Neural cell (in vitro differentiated cells): ENCODE measurements around the gene OARD1. TPM values are rescaled to one million over a fixed set of nuclear protein-coding genes. Genes with fewer than 3 reads are reported as not detected.
"Not testable (repeated sequence)": the region's sequence is repeated elsewhere in the genome, so short reads cannot be mapped to it uniquely, and the experiment has no call there.

Experiments used
- H2AFZ ChIP-seq: fragments of 200-600, 300-800 bp; sonication (generic), shearing (Covaris generic); 2 replicates; pipeline ENCODE4 v1.6.0; 2014; ENCODE audit warnings: low read depth, mild to moderate bottlenecking, antibody characterized with exemption, low read length, moderate library complexity
- H3F3A ChIP-seq: fragments of 200-600 bp; shearing (Covaris generic); 2 replicates; pipeline ENCODE4 v1.6.1; 2016; ENCODE audit warnings: mild to moderate bottlenecking, moderate library complexity, mixed read lengths, antibody characterized with exemption, low read length; ENCODE audit not compliant: insufficient read depth, poor library complexity, severe bottlenecking
- H3K27ac ChIP-seq: fragments of 200-600, 300-800 bp; sonication (generic), shearing (Covaris generic); 2 replicates; pipeline ENCODE4 v1.5.1; 2014; ENCODE audit warnings: mild to moderate bottlenecking, low read length, moderate library complexity
- H3K27me3 ChIP-seq: fragments of 300-800, 200-600 bp; sonication (generic), shearing (Covaris generic); 2 replicates; pipeline ENCODE4 v1.6.0; 2014; ENCODE audit warnings: mild to moderate bottlenecking, low read depth, low read length, moderate library complexity; ENCODE audit not compliant: insufficient read depth
- H3K36me3 ChIP-seq: fragments of 300-800, 200-600 bp; sonication (generic), shearing (Covaris generic); 2 replicates; pipeline ENCODE4 v1.5.1; 2014; ENCODE audit warnings: mild to moderate bottlenecking, antibody characterized with exemption, low read length, moderate library complexity; ENCODE audit not compliant: insufficient read depth
- H3K4me2 ChIP-seq: fragments of 300-800, 200-600 bp; sonication (generic), shearing (Covaris generic); 2 replicates; pipeline ENCODE4 v1.6.0; 2014; ENCODE audit warnings: mild to moderate bottlenecking, low read length
- H3K4me3 ChIP-seq: fragments of 300-800, 200-600 bp; sonication (generic), shearing (Covaris generic); 2 replicates; pipeline ENCODE4 v1.5.1; 2014; ENCODE audit warnings: mild to moderate bottlenecking, low read length, moderate library complexity
- H3K79me2 ChIP-seq: fragments of 200-600 bp; shearing (Covaris generic); replicated peaks from 2 replicates; pipeline ENCODE4 v1.6.0; 2014; ENCODE audit warnings: mild to moderate bottlenecking, low read length, moderate library complexity; ENCODE audit not compliant: insufficient read depth
- H3K9ac ChIP-seq: fragments of 300-800, 200-600 bp; sonication (generic), shearing (Covaris generic); 2 replicates; pipeline ENCODE4 v1.6.1; 2016; ENCODE audit warnings: mild to moderate bottlenecking, low read length, mixed read lengths
- H3K9me2 ChIP-seq: fragments of 200-600 bp; shearing (Covaris generic); 2 replicates; pipeline ENCODE4 v1.6.1; 2016; ENCODE audit warnings: mild to moderate bottlenecking, low read length, mixed read lengths; ENCODE audit not compliant: insufficient read depth
- H3K9me3 ChIP-seq: fragments of 200-600, 300-800 bp; sonication (generic), shearing (Covaris generic); 2 replicates; pipeline ENCODE4 v1.6.1; 2016; ENCODE audit warnings: mild to moderate bottlenecking, mixed run types, low read length, moderate library complexity, mixed read lengths
- H4K20me1 ChIP-seq: fragments of 200-600 bp; shearing (Covaris generic); 2 replicates; pipeline ENCODE4 v1.6.1; 2016; ENCODE audit warnings: mild to moderate bottlenecking, mixed run types; ENCODE audit not compliant: insufficient read depth
- EP300 ChIP-seq: fragments of 450-650 bp; conservative IDR thresholded peaks from 2 replicates; pipeline ENCODE4 v1.6.1; 2014; ENCODE audit warnings: antibody characterized with exemption, mild to moderate bottlenecking, moderate library complexity; ENCODE audit not compliant: poor library complexity, severe bottlenecking
- EZH2 ChIP-seq: fragments of 200-600, 300-800 bp; shearing (Covaris generic), sonication (generic); IDR thresholded peaks from 2 replicates; pipeline ENCODE4 v1.6.1; 2014; ENCODE audit warnings: antibody characterized with exemption, low read length, borderline replicate concordance, mild to moderate bottlenecking; ENCODE audit not compliant: insufficient read depth, poor library complexity, severe bottlenecking
- MXI1 ChIP-seq: fragments of 450-650 bp; conservative IDR thresholded peaks from 2 replicates; pipeline ENCODE4 v1.6.1; 2014; ENCODE audit warnings: antibody characterized with exemption, mild to moderate bottlenecking; ENCODE audit not compliant: poor library complexity, severe bottlenecking
- POLR2AphosphoS5 ChIP-seq: IDR thresholded peaks from 2 replicates; pipeline ENCODE4 v1.6.1; 2012
- RAD21 ChIP-seq: fragments of 450-650 bp; conservative IDR thresholded peaks from 2 replicates; pipeline ENCODE4 v1.6.1; 2014; ENCODE audit warnings: antibody characterized with exemption, mild to moderate bottlenecking, moderate library complexity
- SMC3 ChIP-seq: fragments of 450-650 bp; conservative IDR thresholded peaks from 2 replicates; pipeline ENCODE4 v1.6.1; 2014; ENCODE audit warnings: antibody characterized with exemption, mild to moderate bottlenecking, moderate library complexity; ENCODE audit not compliant: poor library complexity
- TAF1 ChIP-seq: IDR thresholded peaks from 2 replicates; pipeline ENCODE4 v1.6.1; 2012; ENCODE audit warnings: low read depth
- polyA plus RNA-seq: library from polyadenylated mRNA; depleted of rRNA; stranded (reverse); fragments of >200 nt; gene quantifications from 2 replicates; pipeline ENCODE4 v1.2.3, GENCODE V29; 2014
- TF ChIP-seq, protein P1 (sequence below): fragments of 450-650 bp; IDR thresholded peaks from 2 replicates; pipeline ENCODE4 v1.5.1; 2014; ENCODE audit warnings: antibody characterized with exemption, mild to moderate bottlenecking, moderate library complexity; ENCODE audit not compliant: poor library complexity, severe bottlenecking
- TF ChIP-seq, protein P2 (sequence below): IDR thresholded peaks from 2 replicates; pipeline ENCODE4 v1.6.1; 2012; ENCODE audit warnings: borderline replicate concordance

The OARD1 gene
- polyA plus RNA-seq, 1 donor from 2014 or later: 38.7 TPM

GRCh38 chr6:41119508-41119907, 47.4 kb upstream of the OARD1 start:
- TF ChIP-seq, protein P1, sequence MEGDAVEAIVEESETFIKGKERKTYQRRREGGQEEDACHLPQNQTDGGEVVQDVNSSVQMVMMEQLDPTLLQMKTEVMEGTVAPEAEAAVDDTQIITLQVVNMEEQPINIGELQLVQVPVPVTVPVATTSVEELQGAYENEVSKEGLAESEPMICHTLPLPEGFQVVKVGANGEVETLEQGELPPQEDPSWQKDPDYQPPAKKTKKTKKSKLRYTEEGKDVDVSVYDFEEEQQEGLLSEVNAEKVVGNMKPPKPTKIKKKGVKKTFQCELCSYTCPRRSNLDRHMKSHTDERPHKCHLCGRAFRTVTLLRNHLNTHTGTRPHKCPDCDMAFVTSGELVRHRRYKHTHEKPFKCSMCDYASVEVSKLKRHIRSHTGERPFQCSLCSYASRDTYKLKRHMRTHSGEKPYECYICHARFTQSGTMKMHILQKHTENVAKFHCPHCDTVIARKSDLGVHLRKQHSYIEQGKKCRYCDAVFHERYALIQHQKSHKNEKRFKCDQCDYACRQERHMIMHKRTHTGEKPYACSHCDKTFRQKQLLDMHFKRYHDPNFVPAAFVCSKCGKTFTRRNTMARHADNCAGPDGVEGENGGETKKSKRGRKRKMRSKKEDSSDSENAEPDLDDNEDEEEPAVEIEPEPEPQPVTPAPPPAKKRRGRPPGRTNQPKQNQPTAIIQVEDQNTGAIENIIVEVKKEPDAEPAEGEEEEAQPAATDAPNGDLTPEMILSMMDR: no peak
- no peak for TF ChIP-seq MXI1
- TF ChIP-seq EZH2: no peak
- TF ChIP-seq, protein P2, sequence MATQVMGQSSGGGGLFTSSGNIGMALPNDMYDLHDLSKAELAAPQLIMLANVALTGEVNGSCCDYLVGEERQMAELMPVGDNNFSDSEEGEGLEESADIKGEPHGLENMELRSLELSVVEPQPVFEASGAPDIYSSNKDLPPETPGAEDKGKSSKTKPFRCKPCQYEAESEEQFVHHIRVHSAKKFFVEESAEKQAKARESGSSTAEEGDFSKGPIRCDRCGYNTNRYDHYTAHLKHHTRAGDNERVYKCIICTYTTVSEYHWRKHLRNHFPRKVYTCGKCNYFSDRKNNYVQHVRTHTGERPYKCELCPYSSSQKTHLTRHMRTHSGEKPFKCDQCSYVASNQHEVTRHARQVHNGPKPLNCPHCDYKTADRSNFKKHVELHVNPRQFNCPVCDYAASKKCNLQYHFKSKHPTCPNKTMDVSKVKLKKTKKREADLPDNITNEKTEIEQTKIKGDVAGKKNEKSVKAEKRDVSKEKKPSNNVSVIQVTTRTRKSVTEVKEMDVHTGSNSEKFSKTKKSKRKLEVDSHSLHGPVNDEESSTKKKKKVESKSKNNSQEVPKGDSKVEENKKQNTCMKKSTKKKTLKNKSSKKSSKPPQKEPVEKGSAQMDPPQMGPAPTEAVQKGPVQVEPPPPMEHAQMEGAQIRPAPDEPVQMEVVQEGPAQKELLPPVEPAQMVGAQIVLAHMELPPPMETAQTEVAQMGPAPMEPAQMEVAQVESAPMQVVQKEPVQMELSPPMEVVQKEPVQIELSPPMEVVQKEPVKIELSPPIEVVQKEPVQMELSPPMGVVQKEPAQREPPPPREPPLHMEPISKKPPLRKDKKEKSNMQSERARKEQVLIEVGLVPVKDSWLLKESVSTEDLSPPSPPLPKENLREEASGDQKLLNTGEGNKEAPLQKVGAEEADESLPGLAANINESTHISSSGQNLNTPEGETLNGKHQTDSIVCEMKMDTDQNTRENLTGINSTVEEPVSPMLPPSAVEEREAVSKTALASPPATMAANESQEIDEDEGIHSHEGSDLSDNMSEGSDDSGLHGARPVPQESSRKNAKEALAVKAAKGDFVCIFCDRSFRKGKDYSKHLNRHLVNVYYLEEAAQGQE: no peak
- no peak for TF ChIP-seq EP300
- no peak for TF ChIP-seq SMC3
- no peak for TF ChIP-seq POLR2AphosphoS5
- no peak for TF ChIP-seq RAD21
- no peak for TF ChIP-seq TAF1
- H3K79me2 ChIP-seq: no peaks in the 10 kb centered on the region
- no peak overlapping the region for H3K27ac ChIP-seq
- H4K20me1 ChIP-seq: no peaks in the 10 kb centered on the region
- no peak overlapping the region for H3K4me2 ChIP-seq
- H3K9me3 ChIP-seq: no peaks in the 10 kb centered on the region
- H3K9me2 ChIP-seq: no peaks in the 10 kb centered on the region
- H3K27me3 ChIP-seq: no peaks in the 10 kb centered on the region
- no peaks in the 10 kb centered on the region for H3F3A ChIP-seq
- H3K36me3 ChIP-seq: no peaks in the 10 kb centered on the region
- H2AFZ ChIP-seq: no peak overlapping the region
- no peak overlapping the region for H3K9ac ChIP-seq
- no peak overlapping the region for H3K4me3 ChIP-seq

DNA sequence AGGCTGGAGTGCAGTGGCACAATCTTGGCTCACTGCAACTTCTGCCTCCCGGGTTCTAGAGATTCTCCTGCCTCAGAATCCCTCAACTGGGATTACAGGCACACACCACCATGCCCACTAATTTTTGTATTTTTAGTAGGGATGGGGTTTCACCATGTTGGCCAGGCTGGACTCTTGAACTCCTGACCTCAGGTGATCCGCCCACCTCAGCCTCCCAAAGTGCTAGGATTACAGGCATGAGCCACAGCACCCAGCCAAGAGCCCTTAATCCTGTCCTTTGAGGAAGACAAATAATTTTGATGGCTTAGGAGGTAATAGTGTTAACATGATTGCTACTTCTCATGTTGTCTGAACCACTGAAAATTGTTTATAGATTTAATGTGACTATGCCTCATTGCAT, 42.9 kb upstream of the OARD1 start:
- H3K4me3 ChIP-seq, H4K20me1 ChIP-seq, H3K9ac ChIP-seq, H3K79me2 ChIP-seq, H3F3A ChIP-seq, H3K27ac ChIP-seq, H3K27me3 ChIP-seq, H3K9me3 ChIP-seq, H3K9me2 ChIP-seq, H3K36me3 ChIP-seq, H3K4me2 ChIP-seq, H2AFZ ChIP-seq: not testable (repeated sequence)

DNA sequence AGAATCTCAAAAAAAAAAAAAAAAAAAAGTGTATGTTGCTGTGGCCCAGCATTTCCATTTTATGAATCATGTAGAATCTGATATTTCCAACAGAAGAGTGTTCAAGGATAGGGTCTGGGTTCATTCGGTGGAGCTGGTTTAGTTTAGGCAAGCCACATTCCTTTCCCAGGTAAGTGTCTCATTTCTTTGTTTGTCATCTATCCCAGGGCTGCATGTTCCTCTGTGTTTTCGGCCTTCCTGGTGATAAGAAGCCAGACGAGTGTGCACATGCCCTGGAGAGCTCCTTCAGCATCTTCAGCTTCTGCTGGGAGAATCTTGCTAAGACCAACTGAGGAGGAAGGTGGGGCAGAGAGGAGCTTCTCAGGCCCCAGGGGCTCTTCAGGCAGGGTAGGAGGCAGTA, 38.9 kb upstream of the OARD1 start:
- H3K9me3 ChIP-seq: no peaks in the 10 kb centered on the region
- H3K4me2 ChIP-seq: no peak overlapping the region
- no peak overlapping the region for H3K9ac ChIP-seq
- H3K27me3 ChIP-seq: no peaks in the 10 kb centered on the region
- no peaks in the 10 kb centered on the region for H3F3A ChIP-seq
- H4K20me1 ChIP-seq: no peaks in the 10 kb centered on the region
- no peaks in the 10 kb centered on the region for H3K36me3 ChIP-seq
- no peak overlapping the region for H3K27ac ChIP-seq
- no peaks in the 10 kb centered on the region for H3K79me2 ChIP-seq
- no peak for TF ChIP-seq MXI1
- no peak for TF ChIP-seq EZH2
- no peak for TF ChIP-seq POLR2AphosphoS5
- TF ChIP-seq, protein P2: no peak
- no peak for TF ChIP-seq SMC3
- TF ChIP-seq, protein P1: no peak
- TF ChIP-seq RAD21: no peak
- TF ChIP-seq TAF1: no peak
- no peak for TF ChIP-seq EP300
- H3K4me3 ChIP-seq: no peak overlapping the region
- no peak overlapping the region for H2AFZ ChIP-seq
- H3K9me2 ChIP-seq: no peaks in the 10 kb centered on the region
